HL-60 (cell line): ENCODE measurements around the gene SP3.

Source experiments
- DNase-seq, 2 experiments: peaks; one replicate each; pipeline ENCODE4 v3.0.0-alpha.2; 2010 to 2020; ENCODE audit warnings: low read depth in 1 of 2, low spot score in 1 of 2
- H3K27ac ChIP-seq: fragments of 250-450 bp; sonication (Bioruptor Pico); replicated peaks from 2 replicates; pipeline ENCODE4 v1.5.1; 2020; ENCODE audit warnings: mild to moderate bottlenecking, moderate library complexity
- H3K27me3 ChIP-seq: fragments of 250-450 bp; sonication (Bioruptor Pico); 2 replicates; pipeline ENCODE4 v1.5.1; 2021; ENCODE audit warnings: mild to moderate bottlenecking, moderate library complexity; ENCODE audit not compliant: insufficient read depth, poor library complexity, severe bottlenecking
- H3K4me3 ChIP-seq: replicated peaks from 2 replicates; pipeline ENCODE4 v1.5.1; 2011; ENCODE audit warnings: mild to moderate bottlenecking, control low read depth, low read length; ENCODE audit not compliant: insufficient read depth
- CTCF ChIP-seq: IDR thresholded peaks from one replicate; pipeline ENCODE4 v1.5.1; 2011; ENCODE audit warnings: low read length, control low read depth, inconsistent platforms; ENCODE audit not compliant: insufficient read depth
- GABPA ChIP-seq: IDR thresholded peaks from 2 replicates; pipeline ENCODE4 v1.6.1; 2012; ENCODE audit warnings: low read depth
- POLR2AphosphoS5 ChIP-seq: IDR thresholded peaks from 2 replicates; pipeline ENCODE4 v1.6.1; 2012; ENCODE audit warnings: low read depth
- REST ChIP-seq: IDR thresholded peaks from 2 replicates; pipeline ENCODE4 v1.6.1; 2012; ENCODE audit warnings: low read depth; ENCODE audit not compliant: insufficient replicate concordance
- SPI1 ChIP-seq: IDR thresholded peaks from 2 replicates; pipeline ENCODE4 v1.6.1; 2012; ENCODE audit warnings: low read depth, mild to moderate bottlenecking, borderline replicate concordance

The SP3 gene

GRCh38 chr2:173865971-173866873, 99.0 kb downstream of the SP3 start:
- TF ChIP-seq POLR2AphosphoS5: no peak
- TF ChIP-seq GABPA: no peak
- no peak for TF ChIP-seq SPI1
- no peak for TF ChIP-seq REST
- no peak for TF ChIP-seq CTCF
- H3K27ac ChIP-seq: no peak overlapping the region
- DNase-seq: no peak
- peaks cover 2% of the 10 kb centered on the region for H3K27me3 ChIP-seq
- H3K4me3 ChIP-seq: no peak overlapping the region

- DNase-seq: no peak
- TF ChIP-seq REST (no peak), GABPA (no peak), CTCF (no peak), POLR2AphosphoS5 (no peak), SPI1 (no peak)
- H3K27me3 ChIP-seq: no peaks in the 10 kb centered on the region
- H3K4me3 ChIP-seq: no peak overlapping the region
- no peak overlapping the region for H3K27ac ChIP-seq
Measured at GRCh38 chr2:173862612-173863217, 102.5 kb downstream of the SP3 start.

GRCh38 chr2:173860566-173860965, 104.6 kb downstream of the SP3 start:
- Histone ChIP-seq H3K27ac (no peak overlapping the region), H3K4me3 (no peak overlapping the region), H3K27me3 (no peaks in the 10 kb centered on the region)
- no peak for TF ChIP-seq REST
- no peak for TF ChIP-seq SPI1
- no peak for TF ChIP-seq POLR2AphosphoS5
- TF ChIP-seq CTCF: no peak
- no peak for TF ChIP-seq GABPA
- DNase-seq: no peak
